ENCODE results near the gene SGMS1.

SGMS1 gene

GRCh38 chr10:50415292-50415691 lies 208.5 kb downstream of the SGMS1 start:
- no peak for DNase-seq

GRCh38 chr10:50410066-50410811 lies 213.5 kb downstream of the SGMS1 start:
- DNase-seq: no peak

- no peak for DNase-seq
These were observed 216.5 kb downstream of the SGMS1 start for GRCh38 chr10:50407076-50407801.

GRCh38 chr10:50406457-50407070 lies 217.2 kb downstream of the SGMS1 start:
- no peak for DNase-seq

- DNase-seq: no peak
These were observed 218.0 kb downstream of the SGMS1 start for GRCh38 chr10:50405723-50406122.

- DNase-seq: no peak
These were observed 219.6 kb downstream of the SGMS1 start for GRCh38 chr10:50404021-50404773.

GRCh38 chr10:50403074-50403473 lies 220.7 kb downstream of the SGMS1 start:
- DNase-seq: no peak

GRCh38 chr10:50402466-50402865 lies 221.3 kb downstream of the SGMS1 start:
- DNase-seq: no peak

GRCh38 chr10:50400694-50401093 lies 223.1 kb downstream of the SGMS1 start:
- DNase-seq: no peak

GRCh38 chr10:50398823-50399222 lies 224.9 kb downstream of the SGMS1 start:
- DNase-seq: no peak

- DNase-seq: no peak
These were observed 225.4 kb downstream of the SGMS1 start for GRCh38 chr10:50398381-50398780.

GRCh38 chr10:50397312-50398140 lies 226.2 kb downstream of the SGMS1 start:
- no peak for DNase-seq

- no peak for DNase-seq
These were observed 227.1 kb downstream of the SGMS1 start for GRCh38 chr10:50396491-50397311.

GRCh38 chr10:50395851-50396250 lies 227.9 kb downstream of the SGMS1 start:
- no peak for DNase-seq

- no peak for DNase-seq
These were observed 228.5 kb downstream of the SGMS1 start for GRCh38 chr10:50395271-50395670.

GRCh38 chr10:50394832-50395231 lies 228.9 kb downstream of the SGMS1 start:
- no peak for DNase-seq

GRCh38 chr10:50393784-50394467 lies 229.8 kb downstream of the SGMS1 start:
- DNase-seq: no peak

GRCh38 chr10:50392966-50393718 lies 230.6 kb downstream of the SGMS1 start:
- DNase-seq: no peak

- no peak for DNase-seq
These were observed 231.3 kb downstream of the SGMS1 start for GRCh38 chr10:50392426-50392825.

GRCh38 chr10:50390302-50390701 lies 233.5 kb downstream of the SGMS1 start:
- no peak for DNase-seq

Measured in activated CD8-positive, alpha-beta memory T cell treated with anti-CD3 and anti-CD28 coated beads for 24 hours (primary cell).